Peyer's patch (tissue), 4 donors: Measurements from ENCODE around the gene MYL4. TPM values are rescaled to one million over a fixed set of nuclear protein-coding genes. Genes with fewer than 3 reads are reported as not detected.

Experiments
- DNase-seq, 3 donors: peaks; one replicate each; pipeline ENCODE4 v3.0.0-alpha.2; 2017 to 2019
- H3K27ac ChIP-seq, 4 donors: fragments of 200-600 bp; sonication (generic); one replicate each; pipeline ENCODE4 v1.5.1; 2016 to 2019
- H3K27me3 ChIP-seq, 2 donors: fragments of 200-600 bp; sonication (generic); one replicate each; pipeline ENCODE4 v1.5.1; 2019
- H3K36me3 ChIP-seq, 3 donors: fragments of 200-600 bp; sonication (generic); one replicate each; pipeline ENCODE4 v1.5.1; 2016 to 2019
- H3K4me1 ChIP-seq, 4 donors: fragments of 200-600 bp; sonication (generic); one replicate each; pipeline ENCODE4 v1.5.1; 2016 to 2019
- H3K4me3 ChIP-seq, 4 donors: fragments of 200-600 bp; sonication (generic); 1 replicate in 3 of 4; 2 replicates in 1 of 4; pipeline ENCODE4 v1.5.1; 2016 to 2019; ENCODE audit warnings: mild to moderate bottlenecking in 1 of 4
- H3K9me3 ChIP-seq, 4 donors: fragments of 200-600 bp; sonication (generic); one replicate each; pipeline ENCODE4 v1.5.1; 2016 to 2019; ENCODE audit warnings: mild to moderate bottlenecking in 1 of 4
- POLR2A ChIP-seq, 2 donors: fragments of 450-650 bp; IDR thresholded peaks; one replicate each; pipeline ENCODE4 v1.5.1; 2017; ENCODE audit warnings: antibody characterized with exemption in 2 of 2, mild to moderate bottlenecking in 2 of 2, moderate library complexity in 2 of 2
- total RNA-seq, 4 donors: library from RNA; depleted of rRNA; stranded (reverse); fragments of >200 nt; gene quantifications; one replicate each; pipeline ENCODE4 v1.1.0, GENCODE V29; 2016
- TF ChIP-seq, protein P1 (sequence below), 6 experiments: fragments of 450-650 bp in 4 of 6; fragments of 200-600 bp in 2 of 6; sonication (generic) in 1 of 6; IDR thresholded peaks; one replicate each; pipeline ENCODE4 v1.5.1; 2017 to 2019; ENCODE audit warnings: antibody characterized with exemption in 6 of 6, mild to moderate bottlenecking in 3 of 6, moderate library complexity in 1 of 6

Gene MYL4
- total RNA-seq, 4 donors from 2014 or later = 9.1 TPM; not detected in 3

GRCh38 chr17:47251421-47251940 lies 42.3 kb downstream of the MYL4 start:
- Histone ChIP-seq H3K9me3 (no peaks in the 10 kb centered on the region), H3K27me3 (no peaks in the 10 kb centered on the region), H3K36me3 (no peaks in the 10 kb centered on the region), H3K27ac (no peak overlapping the region), H3K4me3 (no peak overlapping the region), H3K4me1 (peaks cover 0 to 24% (median 2%) of the 10 kb centered on the region in 4 donors)
- no peak for DNase-seq
- TF ChIP-seq, protein P1, sequence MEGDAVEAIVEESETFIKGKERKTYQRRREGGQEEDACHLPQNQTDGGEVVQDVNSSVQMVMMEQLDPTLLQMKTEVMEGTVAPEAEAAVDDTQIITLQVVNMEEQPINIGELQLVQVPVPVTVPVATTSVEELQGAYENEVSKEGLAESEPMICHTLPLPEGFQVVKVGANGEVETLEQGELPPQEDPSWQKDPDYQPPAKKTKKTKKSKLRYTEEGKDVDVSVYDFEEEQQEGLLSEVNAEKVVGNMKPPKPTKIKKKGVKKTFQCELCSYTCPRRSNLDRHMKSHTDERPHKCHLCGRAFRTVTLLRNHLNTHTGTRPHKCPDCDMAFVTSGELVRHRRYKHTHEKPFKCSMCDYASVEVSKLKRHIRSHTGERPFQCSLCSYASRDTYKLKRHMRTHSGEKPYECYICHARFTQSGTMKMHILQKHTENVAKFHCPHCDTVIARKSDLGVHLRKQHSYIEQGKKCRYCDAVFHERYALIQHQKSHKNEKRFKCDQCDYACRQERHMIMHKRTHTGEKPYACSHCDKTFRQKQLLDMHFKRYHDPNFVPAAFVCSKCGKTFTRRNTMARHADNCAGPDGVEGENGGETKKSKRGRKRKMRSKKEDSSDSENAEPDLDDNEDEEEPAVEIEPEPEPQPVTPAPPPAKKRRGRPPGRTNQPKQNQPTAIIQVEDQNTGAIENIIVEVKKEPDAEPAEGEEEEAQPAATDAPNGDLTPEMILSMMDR (IDR thresholded peaks at IDR 0.05) = no peak
- no peak for TF ChIP-seq POLR2A (IDR thresholded peaks at IDR 0.05)

- TF ChIP-seq POLR2A (IDR thresholded peaks at IDR 0.05) = no peak
- TF ChIP-seq, protein P1 (IDR thresholded peaks at IDR 0.05) = peak in 1 of 6 experiments; percentile 13
- H3K27ac ChIP-seq = no peak overlapping the region
- peak in 1 of 3 donors; percentile 65 for DNase-seq
- no peaks in the 10 kb centered on the region for H3K36me3 ChIP-seq
- H3K27me3 ChIP-seq = no peaks in the 10 kb centered on the region
- H3K4me3 ChIP-seq = no peak overlapping the region
- H3K9me3 ChIP-seq = no peaks in the 10 kb centered on the region
- H3K4me1 ChIP-seq = peaks cover 0 to 24% (median 2%) of the 10 kb centered on the region in 4 donors
Measured at GRCh38 chr17:47252209-47252608, 43.1 kb downstream of the MYL4 start.

GRCh38 chr17:47252766-47253512 lies 43.8 kb downstream of the MYL4 start:
- Histone ChIP-seq H3K4me3 (peak overlapping the region; percentile 51 to 84 (median 74)), H3K9me3 (no peaks in the 10 kb centered on the region), H3K27ac (peak overlapping the region in 3 of 4 donors; percentile 45 to 89 (median 86)), H3K4me1 (peaks cover 0 to 24% (median 2%) of the 10 kb centered on the region in 4 donors), H3K36me3 (no peaks in the 10 kb centered on the region), H3K27me3 (no peaks in the 10 kb centered on the region)
- no peak for TF ChIP-seq POLR2A (IDR thresholded peaks at IDR 0.05)
- TF ChIP-seq, protein P1 (IDR thresholded peaks at IDR 0.05) = no peak
- no peak for DNase-seq

- peaks cover 0 to 24% (median 2%) of the 10 kb centered on the region in 4 donors for H3K4me1 ChIP-seq
- no peaks in the 10 kb centered on the region for H3K9me3 ChIP-seq
- H3K4me3 ChIP-seq = peak within 1 kb of the TSS; percentile 51 to 84 (median 74)
- peak within 1 kb of the TSS; percentile 45 to 89 (median 75) for H3K27ac ChIP-seq
- H3K36me3 ChIP-seq = no peaks in the 10 kb centered on the region
- TF ChIP-seq, protein P1 (IDR thresholded peaks at IDR 0.05) = peak in 5 of 6 experiments; percentile 24 to 55 (median 45)
- peak; percentile 20 to 24 for TF ChIP-seq POLR2A (IDR thresholded peaks at IDR 0.05)
- DNase-seq = peak; percentile 67 to 88 (median 82)
- H3K27me3 ChIP-seq = no peaks in the 10 kb centered on the region
Measured at GRCh38 chr17:47253541-47254402, 44.6 kb downstream of the MYL4 start, which contains the start of gene ITGB3. ITGB3 (plus strand) TSS chr17:47253827; CDS start chr17:47253862, 35 bp downstream.

DNA sequence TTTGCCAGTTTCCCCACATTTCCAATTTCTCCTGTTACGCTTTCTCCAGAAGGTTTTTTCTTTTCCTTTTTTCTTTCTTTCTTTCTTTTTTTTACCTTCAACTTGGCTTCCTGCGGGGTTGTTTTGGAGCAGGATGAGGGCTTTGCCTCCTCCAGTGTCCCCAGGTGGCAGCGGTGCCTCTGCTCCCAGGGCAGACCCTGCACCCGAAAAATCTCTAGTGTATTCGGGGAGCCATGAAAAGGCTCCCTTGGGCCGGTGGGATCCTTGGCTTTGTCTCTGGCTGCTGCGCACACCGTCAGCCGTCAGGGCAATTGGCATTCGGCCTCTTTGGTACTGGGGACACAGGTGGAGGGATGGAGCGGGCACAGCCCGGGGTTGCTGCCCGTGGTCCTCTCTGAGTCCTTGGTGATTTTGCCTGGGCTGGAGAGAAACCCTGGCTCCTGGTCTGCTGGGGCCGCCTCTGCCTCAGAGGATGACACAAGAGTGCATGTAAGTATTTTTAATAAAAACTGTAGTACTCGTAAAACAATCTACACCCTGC lies 45.3 kb downstream of the MYL4 start:
- Histone ChIP-seq H3K27me3 (no peaks in the 10 kb centered on the region), H3K36me3 (no peaks in the 10 kb centered on the region), H3K4me1 (peaks cover 0 to 24% (median 2%) of the 10 kb centered on the region in 4 donors), H3K9me3 (no peaks in the 10 kb centered on the region), H3K4me3 (peak overlapping the region; percentile 51 to 84 (median 74)), H3K27ac (peak overlapping the region; percentile 45 to 89 (median 75))
- no peak for DNase-seq
- TF ChIP-seq, protein P1 (IDR thresholded peaks at IDR 0.05) = no peak
